IPS DF 4.7 (cell line): ENCODE results near the gene UCHL1.

ENCODE experiments used
- DNase-seq: peaks from one replicate; pipeline ENCODE4 v3.0.0-alpha.2; 2013; ENCODE audit warnings: low spot score; ENCODE audit errors: extremely low read depth

UCHL1 gene

DNA sequence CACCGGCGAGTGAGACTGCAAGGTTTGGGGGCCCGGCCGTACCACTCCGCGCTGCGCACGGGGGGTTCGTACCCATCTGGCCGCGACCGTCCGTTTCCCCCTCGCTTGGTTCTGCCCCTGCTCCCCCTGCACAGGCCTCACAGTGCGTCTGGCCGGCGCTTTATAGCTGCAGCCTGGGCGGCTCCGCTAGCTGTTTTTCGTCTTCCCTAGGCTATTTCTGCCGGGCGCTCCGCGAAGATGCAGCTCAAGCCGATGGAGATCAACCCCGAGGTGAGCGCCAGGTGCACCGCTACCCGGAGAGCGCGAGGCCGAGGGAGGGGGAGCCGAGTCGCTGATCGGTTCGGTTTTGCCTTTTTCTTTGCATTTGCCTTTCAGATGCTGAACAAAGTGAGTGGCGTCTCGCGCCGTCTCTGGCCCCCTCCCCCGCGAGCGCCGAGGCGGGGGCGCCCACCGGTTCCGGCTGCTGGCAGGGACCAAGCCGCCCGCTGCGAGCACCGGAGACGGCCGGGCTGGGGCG lies at the start of gene UCHL1:
Gene UCHL1, plus strand, starts transcription at position 189 of the 517 bp plus-strand sequence. Its CDS starts 49 bp downstream, at position 238.
- DNase-seq = peak; percentile 82

DNA sequence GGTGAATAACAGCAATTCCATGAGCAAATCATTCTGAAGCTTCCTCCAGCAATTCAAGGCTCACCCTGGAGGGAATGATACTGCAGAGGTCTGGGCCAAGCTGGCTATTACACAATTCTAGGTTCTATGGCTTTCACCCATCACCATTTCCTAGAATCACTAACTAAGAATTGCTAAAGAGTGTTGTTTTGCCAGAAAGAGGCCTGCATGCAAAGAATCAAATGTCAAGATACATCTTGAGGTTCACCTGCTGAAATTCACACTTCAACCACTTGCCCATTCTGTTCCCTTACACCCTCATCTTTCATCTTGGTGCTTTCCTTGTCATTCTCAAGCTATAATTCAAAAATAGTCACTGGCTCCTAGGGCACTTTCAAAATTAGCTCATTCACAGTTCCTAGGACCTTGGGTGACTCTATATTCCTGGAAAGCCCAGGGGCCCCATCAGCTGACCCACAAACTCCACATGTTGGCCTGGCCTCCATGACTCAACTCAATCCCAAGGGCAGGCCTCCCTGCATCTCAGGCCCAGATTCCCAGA lies 49.4 kb upstream of the UCHL1 start:
- no peak for DNase-seq

DNA sequence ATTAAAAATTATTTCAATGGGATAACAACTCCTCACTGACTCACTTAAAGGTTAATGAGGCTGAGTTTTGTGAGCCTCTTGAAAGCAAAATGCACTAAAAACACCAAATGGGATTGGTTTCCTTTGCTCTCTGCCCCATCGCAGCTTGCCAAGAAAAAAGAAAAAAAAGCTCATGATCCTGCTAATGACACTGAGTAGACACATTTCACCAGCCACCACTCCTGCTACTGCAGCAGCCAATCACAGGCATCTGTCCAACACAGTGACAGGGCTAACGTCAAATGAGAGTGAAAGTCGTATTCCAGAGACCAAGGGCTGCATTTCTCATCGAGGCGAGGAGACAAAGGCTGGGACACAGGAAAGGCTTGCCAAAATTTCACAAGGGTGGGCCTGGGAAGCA lies 47.5 kb upstream of the UCHL1 start:
- no peak for DNase-seq

DNA sequence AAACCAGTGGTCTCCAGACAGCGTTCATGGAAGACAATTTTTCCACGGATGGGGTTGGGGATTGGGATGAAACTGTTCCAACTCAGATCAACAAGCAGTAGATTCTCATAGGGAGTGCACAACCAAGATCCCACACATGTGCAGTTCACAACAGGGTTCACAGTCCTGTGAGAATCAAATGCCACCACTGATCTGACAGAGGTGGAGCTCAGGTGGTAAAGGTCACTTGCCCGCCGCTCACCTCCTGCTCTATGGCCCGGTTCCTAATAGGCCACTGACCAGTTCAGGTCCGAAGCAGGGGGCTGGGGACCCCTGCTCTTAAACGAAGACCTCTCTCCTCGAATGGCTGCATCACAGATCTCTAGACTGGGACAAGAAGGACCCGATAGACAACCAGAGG lies 46.8 kb upstream of the UCHL1 start:
- DNase-seq = no peak

DNA sequence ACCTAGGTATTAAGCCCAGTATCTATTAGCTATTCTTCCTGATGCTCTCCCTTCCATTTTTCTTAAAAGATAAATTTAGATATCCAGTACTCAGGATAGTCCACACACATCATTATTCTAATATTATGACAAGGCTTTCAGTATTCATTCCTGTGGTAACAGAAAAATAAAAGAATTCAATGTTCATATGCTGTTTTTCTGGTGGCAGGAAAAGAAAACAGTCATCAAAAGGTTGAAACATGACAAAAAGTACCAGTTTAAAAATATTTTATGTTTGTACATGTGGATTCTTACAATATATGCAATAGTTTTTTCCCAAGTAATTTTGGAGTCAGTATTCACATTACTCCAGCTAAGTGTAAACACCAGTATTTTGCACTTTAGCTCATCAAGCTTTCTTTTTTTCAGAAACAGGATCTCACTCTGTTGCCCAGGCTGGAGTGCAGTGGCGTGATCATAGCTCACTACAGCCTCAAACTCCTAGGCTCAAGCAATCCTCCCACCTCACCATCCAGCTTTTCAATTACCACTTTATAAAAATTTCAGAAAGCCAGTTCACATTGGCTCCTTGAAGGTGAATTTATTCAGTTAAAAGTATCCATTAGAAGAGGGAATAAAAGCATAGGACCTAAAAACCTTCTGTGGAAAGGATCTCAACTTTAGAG lies 44.6 kb upstream of the UCHL1 start:
- no peak for DNase-seq

DNA sequence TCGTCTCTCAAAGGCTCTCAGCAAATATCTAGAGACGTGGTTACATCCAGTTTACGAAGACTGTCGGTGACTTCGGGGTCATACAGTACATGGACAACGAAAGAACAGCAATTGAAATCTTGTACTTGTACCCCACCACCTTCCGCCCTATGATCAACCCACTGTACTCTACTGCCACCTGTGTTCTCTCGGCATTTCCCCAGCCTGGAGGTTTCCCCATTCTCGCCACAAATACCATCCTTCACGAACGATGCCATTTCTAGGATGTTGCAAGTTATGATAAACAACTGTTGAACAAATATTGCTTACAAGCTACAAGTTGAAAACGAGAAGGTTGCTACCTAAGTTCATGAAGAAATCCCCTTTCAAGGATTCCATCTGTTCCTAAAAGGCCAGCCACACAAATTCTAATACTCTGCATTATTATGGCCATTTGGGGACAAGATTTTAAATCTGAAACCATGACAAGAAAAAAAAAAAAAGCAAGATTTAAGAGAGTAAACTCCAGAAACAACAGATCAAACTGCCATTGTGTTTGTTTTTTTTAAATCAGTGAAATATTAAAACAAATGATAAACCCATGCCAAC lies 44.0 kb upstream of the UCHL1 start:
- no peak for DNase-seq

DNA sequence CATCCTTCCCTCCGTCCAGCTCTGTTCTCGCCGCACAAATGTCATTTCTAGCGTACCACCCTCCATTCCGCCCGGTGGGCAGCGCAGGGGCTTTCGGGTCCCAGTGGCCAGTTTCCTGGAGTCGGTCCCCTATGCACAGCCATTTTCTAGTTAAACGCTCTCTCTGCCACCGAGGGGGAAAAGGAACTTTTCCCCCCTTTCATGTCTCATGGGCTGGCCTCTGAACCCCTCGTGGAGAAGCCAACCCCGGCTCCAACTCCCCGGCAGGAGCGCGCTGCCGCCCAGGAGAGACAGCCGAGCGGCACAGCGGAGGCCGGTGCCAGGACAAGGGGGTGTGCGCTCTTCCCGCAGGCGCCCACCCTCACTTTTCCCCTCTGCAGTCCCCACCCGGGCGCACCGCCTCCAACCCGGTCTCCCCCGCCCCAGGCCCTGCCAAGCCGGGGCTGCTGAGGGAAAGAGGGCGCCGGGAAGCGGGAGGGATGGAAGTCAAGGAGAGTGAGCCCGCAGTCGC lies 43.0 kb upstream of the UCHL1 start:
- no peak for DNase-seq

DNA sequence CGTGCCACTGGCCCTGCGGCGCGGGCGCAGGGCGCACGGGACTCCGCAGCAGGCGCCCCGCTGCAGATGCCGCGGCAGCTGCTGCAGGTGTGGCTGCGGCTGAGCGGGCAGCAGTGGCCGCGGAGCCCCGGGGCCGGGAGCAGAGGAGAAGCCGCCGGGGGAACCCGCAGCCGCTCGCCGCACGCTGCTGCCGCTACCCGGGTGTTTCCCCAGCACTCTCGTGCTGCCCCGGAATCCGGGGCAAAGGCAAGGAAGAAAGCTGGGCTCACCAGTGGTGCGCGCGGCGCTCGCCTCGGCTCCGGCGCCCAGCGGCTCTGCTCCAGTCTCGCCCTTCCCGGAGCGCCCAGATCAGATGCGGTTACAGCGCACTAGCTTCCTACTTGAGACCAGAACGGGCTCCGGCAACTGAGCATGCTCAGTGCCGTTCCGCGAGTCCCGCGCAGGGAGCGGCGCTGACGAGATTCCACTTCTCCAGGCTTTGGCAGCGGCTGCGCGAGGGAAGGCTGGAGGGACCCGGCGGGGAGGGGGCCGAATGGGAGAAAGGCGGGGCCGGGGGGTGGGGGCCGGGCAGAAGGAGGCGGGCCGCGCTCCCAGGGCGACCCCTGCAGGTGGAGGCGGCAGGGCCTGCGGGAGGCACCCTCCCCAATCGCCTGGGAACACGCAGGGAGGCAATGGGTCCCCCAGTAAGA lies 42.4 kb upstream of the UCHL1 start, which contains the start of gene APBB2:
Gene APBB2, minus strand, starts transcription at position 407 of the 689 bp plus-strand sequence. CDS start 181,288 bp downstream, outside the sequence.
- peak; percentile 75 for DNase-seq

DNA sequence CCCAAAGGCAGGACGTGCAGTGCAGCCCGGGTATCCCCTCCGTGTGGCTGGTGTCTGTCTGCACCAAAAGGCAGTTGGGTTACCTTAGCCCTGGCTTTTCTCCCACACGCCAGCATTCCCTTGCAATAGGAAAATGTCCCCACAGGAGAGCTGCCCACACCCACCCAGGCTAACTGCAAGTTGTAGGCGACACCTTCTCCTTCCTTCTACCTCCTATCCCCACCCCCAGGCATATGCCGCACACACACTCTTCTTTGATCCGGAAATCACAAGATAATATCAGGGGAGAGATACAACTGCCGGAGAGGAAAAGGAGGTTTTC lies 41.9 kb upstream of the UCHL1 start:
- no peak for DNase-seq

DNA sequence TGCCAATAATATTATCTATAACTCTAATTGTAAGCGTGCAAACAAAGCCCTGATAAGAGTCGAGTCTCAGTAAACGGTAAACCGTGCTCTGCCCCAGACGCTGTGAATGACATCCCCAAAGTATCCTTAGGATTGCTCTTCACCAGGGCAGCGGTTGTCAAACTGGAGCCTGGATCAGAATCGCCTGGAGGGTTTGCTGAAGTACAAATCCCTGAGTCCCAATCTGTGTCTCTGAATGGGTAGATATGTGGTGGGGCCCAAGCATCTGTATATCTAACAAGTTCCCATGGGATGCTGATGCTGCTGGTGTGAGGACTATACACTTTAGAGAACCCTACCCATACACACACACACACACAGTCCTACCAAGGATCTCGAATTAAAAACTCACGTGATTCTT lies 41.6 kb upstream of the UCHL1 start:
- no peak for DNase-seq

DNA sequence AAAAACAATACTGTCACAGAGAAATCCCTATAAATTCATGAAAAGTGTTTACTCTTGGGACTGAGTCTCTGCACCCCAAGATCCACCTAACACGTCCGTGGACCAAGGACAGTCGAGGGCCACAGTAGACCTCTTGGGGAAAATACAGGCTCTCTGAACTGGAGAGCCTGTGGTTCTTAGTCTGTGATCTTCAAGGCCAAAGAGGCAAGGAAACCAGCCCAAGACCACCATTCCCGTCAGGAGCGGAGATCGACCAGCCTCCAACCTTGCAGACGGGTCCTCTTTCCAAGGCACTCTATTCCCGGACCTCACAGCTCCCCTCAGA lies 40.8 kb upstream of the UCHL1 start:
- DNase-seq = no peak

DNA sequence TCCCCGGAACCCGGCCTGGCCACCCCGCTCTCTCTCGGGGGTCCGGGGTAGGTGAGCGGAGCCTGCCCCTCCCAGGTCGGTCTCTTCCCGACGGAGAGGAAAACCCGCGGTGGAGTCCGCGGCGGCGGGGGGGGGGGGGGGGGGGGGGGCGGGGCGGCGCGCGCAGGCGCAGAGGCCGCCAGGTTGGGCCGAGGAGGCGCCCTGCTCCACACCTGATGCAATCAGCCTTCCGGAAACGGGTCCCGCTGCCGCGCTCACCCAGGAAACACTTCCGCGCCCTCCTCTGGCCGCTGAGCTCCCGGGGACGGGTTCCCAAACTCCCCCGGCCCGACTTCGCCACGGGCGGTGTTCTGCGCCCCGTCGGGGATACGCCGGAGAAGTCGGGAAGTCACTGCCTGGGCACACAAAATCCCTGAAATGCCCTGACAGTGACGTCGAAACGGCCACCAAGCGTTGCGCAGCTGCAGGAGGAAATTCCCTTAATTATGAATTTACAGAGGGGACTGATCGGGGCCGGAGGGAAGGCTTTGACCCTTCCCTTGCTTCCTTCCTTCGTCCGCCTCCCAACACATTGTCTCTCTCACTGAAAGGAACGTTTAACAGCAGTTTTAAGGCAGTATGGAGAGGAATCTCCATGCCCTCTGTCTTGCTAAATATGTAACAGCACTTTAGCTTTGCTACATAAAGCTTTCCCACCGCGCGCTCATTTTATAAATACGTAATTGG lies 40.3 kb upstream of the UCHL1 start:
- DNase-seq = no peak

DNA sequence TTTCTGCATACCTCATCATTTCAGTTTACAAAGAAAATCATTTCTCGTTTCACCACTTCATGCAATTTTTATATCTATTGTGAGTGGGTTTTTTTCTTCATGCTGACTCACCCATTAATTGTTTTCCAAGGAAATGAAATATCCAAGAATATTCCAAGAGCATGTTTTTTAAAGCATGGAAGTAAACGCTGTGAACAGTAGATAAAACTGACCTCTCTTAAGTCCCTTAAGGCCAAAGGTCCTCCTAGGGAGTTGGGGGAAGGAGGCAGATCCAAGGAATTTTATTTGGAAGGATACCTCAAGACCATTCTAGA lies 39.8 kb upstream of the UCHL1 start:
- no peak for DNase-seq

DNA sequence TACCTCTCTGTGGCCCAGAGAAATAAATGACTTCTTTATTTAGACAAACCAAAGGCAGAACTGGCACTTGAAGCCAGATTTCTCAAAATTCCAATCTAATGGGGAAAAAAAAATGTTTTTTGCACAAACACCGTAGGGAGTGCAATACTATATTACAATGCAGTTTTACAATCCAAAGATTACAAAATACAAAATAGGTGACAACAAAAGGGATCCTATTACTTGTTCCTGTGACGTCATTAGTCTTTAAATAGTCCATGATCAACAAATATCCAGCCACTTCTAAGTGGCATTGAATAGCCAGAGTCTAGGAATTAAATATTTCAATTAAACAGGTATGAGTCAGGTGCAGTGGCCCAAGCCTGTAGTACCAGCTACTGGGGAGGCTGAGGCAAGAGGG lies 39.4 kb upstream of the UCHL1 start:
- no peak for DNase-seq

DNA sequence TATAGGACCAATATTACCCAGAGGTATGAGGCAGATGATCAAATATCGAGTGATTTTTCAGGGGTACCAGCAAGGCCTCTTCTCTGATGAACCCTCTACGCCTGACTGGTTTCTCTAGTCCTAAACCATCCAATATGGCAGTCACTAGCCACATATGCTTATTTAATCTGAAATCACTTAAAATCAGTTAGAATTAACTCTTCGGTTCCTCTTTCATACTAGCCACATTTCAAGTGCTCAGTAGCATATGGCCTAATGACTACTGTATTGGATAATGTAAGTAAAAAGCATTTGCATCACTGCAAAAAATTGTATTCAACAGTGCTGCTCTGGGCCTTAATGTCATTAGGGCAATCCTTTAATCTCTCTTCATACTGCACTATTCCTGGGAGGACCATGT lies 38.0 kb upstream of the UCHL1 start:
- DNase-seq = no peak

DNA sequence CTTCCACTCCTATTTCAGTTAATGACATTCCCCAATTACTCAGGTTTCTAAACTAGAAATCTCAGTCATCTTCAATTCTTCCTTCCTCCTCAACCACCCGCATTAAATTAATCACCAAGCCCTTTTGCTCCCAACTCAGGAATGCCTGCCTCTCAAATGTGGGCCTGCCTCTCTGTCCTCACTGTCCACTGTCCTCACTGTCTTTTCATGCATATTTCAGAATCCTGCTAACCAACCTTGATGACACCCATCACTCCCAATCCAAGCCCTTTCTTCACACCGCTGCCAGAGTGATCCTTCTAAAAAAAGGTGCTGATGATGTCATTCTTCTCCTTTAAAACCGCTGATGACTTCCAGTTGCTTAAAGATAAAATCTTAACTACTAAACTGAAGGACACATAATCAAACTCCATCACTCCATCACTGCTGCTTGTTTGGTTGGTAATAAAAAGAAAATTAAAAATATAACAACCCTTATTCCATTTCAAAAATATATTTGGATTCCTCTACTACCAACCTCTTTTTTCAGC lies 37.2 kb upstream of the UCHL1 start:
- DNase-seq = no peak

DNA sequence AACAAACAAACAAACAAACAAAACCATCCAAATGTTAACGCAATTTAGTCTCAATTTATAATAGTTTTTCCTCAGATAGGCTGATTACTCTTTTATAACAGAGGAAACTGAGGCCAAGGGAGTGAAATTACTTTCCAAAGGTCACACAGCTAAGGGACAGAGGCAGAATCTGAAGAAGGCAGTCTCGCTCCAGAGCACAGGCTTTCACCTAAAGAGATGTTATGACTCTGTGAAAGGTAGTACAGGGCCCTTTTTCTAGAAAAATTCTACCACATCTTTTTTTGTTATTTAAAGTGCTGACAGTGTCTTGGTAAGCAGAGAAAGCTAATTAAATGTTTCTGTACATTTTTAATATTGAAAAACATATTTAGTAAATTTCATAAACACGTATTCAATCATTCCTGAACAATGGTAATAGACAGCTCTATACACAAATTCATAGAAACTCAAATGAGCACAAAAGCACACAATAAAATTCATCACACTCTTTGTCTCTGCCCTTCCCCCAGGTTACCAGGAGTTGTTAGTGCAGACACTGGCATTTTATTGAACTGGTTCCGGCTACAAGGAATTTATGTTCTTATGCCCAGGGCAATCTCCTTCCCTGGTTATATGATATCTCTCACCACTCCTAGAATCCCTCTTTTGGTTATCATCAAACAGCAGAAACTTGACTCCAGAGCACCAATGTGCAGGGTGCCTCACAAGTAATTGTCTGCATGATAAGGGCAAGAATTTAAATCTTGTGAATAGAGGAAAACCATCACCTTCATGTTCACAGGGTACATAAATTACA lies 34.7 kb upstream of the UCHL1 start:
- no peak for DNase-seq

DNA sequence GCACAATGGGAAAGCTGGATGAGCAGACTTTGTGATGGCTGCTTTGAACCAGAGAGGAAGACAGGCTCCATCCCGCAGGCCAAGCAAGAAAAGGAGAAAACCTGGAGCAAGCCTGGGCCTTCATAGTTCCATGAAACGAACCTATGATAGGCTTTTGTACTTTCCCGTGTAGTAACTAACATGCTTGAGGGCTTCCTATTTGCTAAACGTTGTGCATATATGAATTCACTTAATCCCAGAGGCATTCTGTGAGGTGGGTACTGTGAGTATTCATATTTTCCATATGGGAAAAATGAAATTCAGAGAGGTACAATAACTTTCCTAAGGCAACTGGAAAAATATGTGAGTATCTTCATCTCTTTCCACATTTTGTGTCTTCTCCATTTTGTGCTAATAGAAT lies 28.8 kb upstream of the UCHL1 start:
- no peak for DNase-seq

DNA sequence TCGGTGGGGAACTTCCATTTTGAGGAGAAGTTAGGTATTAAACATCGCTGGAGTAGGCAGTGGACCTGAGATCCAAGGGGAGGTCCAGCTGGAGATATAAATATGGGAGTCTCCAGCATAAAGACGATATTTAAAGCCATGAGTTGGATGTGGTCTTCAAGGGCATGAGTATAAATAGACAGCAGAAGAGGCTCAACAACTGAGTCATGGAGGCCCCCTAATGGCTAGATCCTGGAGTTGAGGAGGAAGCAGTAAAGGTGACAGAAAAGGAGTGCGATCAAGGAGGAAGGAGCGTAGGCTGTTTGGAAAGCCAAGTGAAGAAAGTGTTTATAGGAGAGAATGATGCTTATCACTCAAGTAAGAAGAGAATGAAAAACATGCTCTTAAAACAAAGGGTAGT lies 24.3 kb upstream of the UCHL1 start:
- DNase-seq = no peak

DNA sequence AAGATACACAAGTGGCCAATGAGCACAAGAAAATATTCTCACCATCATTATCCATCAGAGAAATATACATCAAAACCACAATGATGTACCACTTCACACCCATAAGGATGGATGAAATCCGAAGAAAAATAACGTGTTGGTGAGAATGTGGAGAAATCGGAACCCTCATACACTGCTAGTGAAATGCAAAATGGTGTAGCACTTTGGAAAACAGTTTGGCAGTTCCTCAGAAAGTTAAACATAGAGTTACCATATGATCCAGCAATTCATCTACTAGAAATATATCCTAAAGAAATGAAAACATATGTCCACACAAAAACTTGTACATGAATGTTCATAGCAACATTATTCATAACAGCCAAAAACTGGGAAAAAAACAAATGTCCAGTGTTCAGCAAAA lies 23.9 kb upstream of the UCHL1 start:
- no peak for DNase-seq

DNA sequence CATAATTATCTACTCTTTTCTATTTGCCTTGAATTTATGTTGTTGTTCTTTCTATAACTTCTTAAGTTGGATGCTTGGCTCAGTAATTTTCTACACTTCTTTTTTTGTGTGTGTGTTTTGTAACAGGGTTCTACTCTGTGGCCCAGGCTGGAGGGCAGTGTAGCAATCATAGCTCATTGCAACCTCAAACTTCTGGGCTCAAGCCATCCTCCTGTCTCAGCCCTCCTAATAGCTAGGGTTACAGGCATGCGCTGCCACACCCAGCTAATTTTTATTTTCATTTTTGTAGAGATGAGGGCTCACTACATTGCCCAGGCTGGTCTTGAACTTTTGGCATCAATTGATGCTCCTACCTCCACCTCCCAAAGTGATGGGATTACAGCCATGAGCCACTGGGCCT lies 20.7 kb upstream of the UCHL1 start:
- no peak for DNase-seq
